Upper lobe of left lung (tissue), 6 donors: Measurements from ENCODE around the gene OR6M1. TPM values are rescaled to one million over a fixed set of nuclear protein-coding genes. Genes with fewer than 3 reads are reported as not detected.

Experiments
- ATAC-seq, 2 donors: fragments of 200-7000 bp; cut with Tn5 transposase; one replicate each; pipeline ENCODE4 v1.9.1; 2022; ENCODE audit warnings: mild to moderate bottlenecking in 2 of 2, moderate library complexity in 2 of 2; ENCODE audit not compliant: low FRiP score in 2 of 2
- DNase-seq, 2 donors: peaks; one replicate each; pipeline ENCODE4 v3.0.0-alpha.2; 2019 to 2020
- H3K27ac ChIP-seq, 4 donors: fragments of 200-600 bp; sonication (generic); one replicate each; pipeline ENCODE4 v1.5.1; 2016 to 2019
- H3K27me3 ChIP-seq, 4 donors: fragments of 200-600 bp; sonication (generic); one replicate each; pipeline ENCODE4 v1.5.1; 2017 to 2019
- H3K36me3 ChIP-seq, 4 donors: fragments of 200-600 bp; sonication (generic); one replicate each; pipeline ENCODE4 v1.5.1; 2016 to 2019
- H3K4me1 ChIP-seq, 4 donors: fragments of 200-600 bp; sonication (generic); one replicate each; pipeline ENCODE4 v1.5.1; 2018 to 2019
- H3K4me3 ChIP-seq, 4 donors: fragments of 200-600 bp; sonication (generic); one replicate each; pipeline ENCODE4 v1.5.1; 2017 to 2019; ENCODE audit warnings: mild to moderate bottlenecking in 2 of 4, moderate library complexity in 1 of 4
- H3K9me3 ChIP-seq, 4 donors: fragments of 200-600 bp; sonication (generic); one replicate each; pipeline ENCODE4 v1.5.1; 2018 to 2019
- EP300 ChIP-seq, 4 donors: sonication (generic); formaldehyde crosslinking; IDR thresholded peaks; one replicate each; pipeline ENCODE4 v1.5.1; 2017; ENCODE audit warnings: antibody characterized with exemption in 4 of 4, control low read depth in 2 of 4
- POLR2A ChIP-seq, 4 donors: fragments of 450-650 bp; IDR thresholded peaks; one replicate each; pipeline ENCODE4 v1.5.1; 2016 to 2017; ENCODE audit warnings: antibody characterized with exemption in 4 of 4, mild to moderate bottlenecking in 2 of 4
- POLR2AphosphoS5 ChIP-seq, 2 donors: sonication (generic); formaldehyde crosslinking; IDR thresholded peaks; one replicate each; pipeline ENCODE4 v1.5.1; 2017; ENCODE audit warnings: antibody characterized with exemption in 2 of 2
- WGBS, 2 donors: methylation state at CpG; one replicate each; pipeline ENCODE4 v1.1.5; 2017 to 2018; 5-methylcytosine and 5-hydroxymethylcytosine counted together
- total RNA-seq, 6 donors: library from RNA; depleted of rRNA in 4 of 6; stranded (reverse); fragments of >200 nt in 4 of 6; gene quantifications; one replicate each; pipeline versions ENCODE4 v1.1.0 to v1.2.1, GENCODE V29; 2016 to 2021
- TF ChIP-seq, protein P1 (sequence below), 6 experiments: fragments of 450-650 bp in 4 of 6; fragments of 200-600 bp in 2 of 6; sonication (generic) in 2 of 6; IDR thresholded peaks; one replicate each; pipeline ENCODE4 v1.5.1; 2016 to 2019; ENCODE audit warnings: antibody characterized with exemption in 6 of 6
- donor health status: DM: no; HTN: no; CAD: no; lungs with moderate emphysema.
- donor health status: DM: no; HTN: yes; CAD: no; lungs with severe emphysema.

Gene OR6M1
- total RNA-seq, 6 donors from 2014 or later: not detected

DNA sequence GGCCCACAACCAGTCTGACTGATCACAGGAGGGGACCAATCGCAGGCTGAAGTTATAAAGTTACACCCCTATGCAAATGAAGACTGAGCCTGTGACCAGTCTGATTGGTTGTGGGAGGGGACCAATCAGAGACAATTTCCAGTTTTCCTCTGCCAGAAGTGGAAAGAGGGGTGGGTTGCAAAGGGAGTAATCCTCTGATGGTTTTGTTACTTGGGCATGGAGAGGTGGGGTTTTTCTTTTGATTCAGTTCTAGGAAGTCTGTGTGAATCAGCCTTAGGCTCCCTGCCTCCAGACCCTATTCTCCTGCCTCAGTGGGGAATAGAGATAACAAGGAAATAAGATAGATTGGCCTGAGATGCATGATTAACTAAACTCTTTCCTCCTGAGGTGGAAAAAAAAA, 9.9 kb downstream of the OR6M1 start:
- H3K27ac ChIP-seq: no peak overlapping the region
- no peaks in the 10 kb centered on the region for H3K9me3 ChIP-seq
- 86 to 92% methylated on average over 1 of the region's 1 CpG for WGBS, 2 donors
- H3K27me3 ChIP-seq: no peaks in the 10 kb centered on the region
- no peak overlapping the region for H3K4me3 ChIP-seq
- TF ChIP-seq POLR2A (IDR thresholded peaks at IDR 0.05) (no peak), EP300 (IDR thresholded peaks at IDR 0.05) (no peak), POLR2AphosphoS5 (IDR thresholded peaks at IDR 0.05) (no peak)
- TF ChIP-seq, protein P1, sequence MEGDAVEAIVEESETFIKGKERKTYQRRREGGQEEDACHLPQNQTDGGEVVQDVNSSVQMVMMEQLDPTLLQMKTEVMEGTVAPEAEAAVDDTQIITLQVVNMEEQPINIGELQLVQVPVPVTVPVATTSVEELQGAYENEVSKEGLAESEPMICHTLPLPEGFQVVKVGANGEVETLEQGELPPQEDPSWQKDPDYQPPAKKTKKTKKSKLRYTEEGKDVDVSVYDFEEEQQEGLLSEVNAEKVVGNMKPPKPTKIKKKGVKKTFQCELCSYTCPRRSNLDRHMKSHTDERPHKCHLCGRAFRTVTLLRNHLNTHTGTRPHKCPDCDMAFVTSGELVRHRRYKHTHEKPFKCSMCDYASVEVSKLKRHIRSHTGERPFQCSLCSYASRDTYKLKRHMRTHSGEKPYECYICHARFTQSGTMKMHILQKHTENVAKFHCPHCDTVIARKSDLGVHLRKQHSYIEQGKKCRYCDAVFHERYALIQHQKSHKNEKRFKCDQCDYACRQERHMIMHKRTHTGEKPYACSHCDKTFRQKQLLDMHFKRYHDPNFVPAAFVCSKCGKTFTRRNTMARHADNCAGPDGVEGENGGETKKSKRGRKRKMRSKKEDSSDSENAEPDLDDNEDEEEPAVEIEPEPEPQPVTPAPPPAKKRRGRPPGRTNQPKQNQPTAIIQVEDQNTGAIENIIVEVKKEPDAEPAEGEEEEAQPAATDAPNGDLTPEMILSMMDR (IDR thresholded peaks at IDR 0.05): no peak
- H3K4me1 ChIP-seq: no peaks in the 10 kb centered on the region
- ATAC-seq (no peak), DNase-seq (no peak)
- H3K36me3 ChIP-seq: no peaks in the 10 kb centered on the region

DNA sequence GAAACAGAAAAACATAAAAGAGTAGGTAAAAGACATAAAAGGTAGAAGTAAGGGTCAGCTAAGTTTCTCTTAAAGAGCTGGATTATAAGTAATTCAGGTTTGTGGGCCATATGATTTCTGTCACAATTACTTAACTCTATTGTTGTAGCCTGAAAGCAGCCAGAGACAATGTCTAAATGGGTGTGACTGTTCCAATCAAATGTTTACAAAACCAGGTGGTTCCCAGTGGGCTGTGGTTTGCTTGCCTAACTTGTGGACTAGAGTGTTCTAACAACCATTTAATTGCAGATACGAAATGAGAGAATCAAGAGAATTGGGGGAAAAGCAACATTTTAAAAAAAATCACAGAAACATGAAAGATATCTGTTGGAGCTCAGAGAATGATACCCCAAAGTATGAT, 22.6 kb downstream of the OR6M1 start:
- DNase-seq: no peak
- Histone ChIP-seq H3K36me3 (no peaks in the 10 kb centered on the region), H3K27ac (no peak overlapping the region), H3K27me3 (no peaks in the 10 kb centered on the region), H3K4me1 (no peaks in the 10 kb centered on the region), H3K4me3 (no peak overlapping the region), H3K9me3 (no peaks in the 10 kb centered on the region)
- no peak for TF ChIP-seq EP300 (IDR thresholded peaks at IDR 0.05)
- no peak for TF ChIP-seq POLR2A (IDR thresholded peaks at IDR 0.05)
- TF ChIP-seq POLR2AphosphoS5 (IDR thresholded peaks at IDR 0.05): no peak
- TF ChIP-seq, protein P1 (IDR thresholded peaks at IDR 0.05): no peak
- 68 to 75% methylated on average over 1 of the region's 1 CpG for WGBS, 2 donors
- ATAC-seq: no peak

DNA sequence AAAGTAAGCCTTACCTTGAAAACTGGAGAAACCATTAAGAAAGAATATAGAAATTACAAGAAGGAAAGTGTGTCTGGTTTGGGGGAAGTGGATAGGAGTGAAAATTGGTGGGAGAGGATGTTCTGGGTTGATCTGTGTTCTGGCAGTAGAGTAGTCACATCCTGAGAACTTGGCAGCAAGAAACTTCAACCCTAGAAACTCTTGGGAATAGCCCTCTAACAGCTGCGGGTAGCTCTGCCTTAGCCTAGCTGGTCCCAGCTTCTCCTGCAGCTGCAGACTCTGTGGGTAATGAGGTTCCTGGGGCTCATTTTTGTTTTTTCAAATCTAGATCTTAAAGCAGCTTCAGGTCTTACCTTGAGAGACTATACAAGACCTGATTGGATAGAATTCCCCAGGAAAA, 27.6 kb downstream of the OR6M1 start:
- H3K36me3 ChIP-seq: no peaks in the 10 kb centered on the region
- H3K4me1 ChIP-seq: no peaks in the 10 kb centered on the region
- no peaks in the 10 kb centered on the region for H3K27me3 ChIP-seq
- no peaks in the 10 kb centered on the region for H3K9me3 ChIP-seq
- TF ChIP-seq POLR2A (IDR thresholded peaks at IDR 0.05): no peak
- TF ChIP-seq, protein P1 (IDR thresholded peaks at IDR 0.05): no peak
- TF ChIP-seq EP300 (IDR thresholded peaks at IDR 0.05): no peak
- no peak for TF ChIP-seq POLR2AphosphoS5 (IDR thresholded peaks at IDR 0.05)
- DNase-seq (no peak), ATAC-seq (no peak)
- H3K27ac ChIP-seq: no peak overlapping the region
- WGBS, 2 donors: 92 to 100% methylated on average over 1 of the region's 1 CpG
- H3K4me3 ChIP-seq: no peak overlapping the region

DNA sequence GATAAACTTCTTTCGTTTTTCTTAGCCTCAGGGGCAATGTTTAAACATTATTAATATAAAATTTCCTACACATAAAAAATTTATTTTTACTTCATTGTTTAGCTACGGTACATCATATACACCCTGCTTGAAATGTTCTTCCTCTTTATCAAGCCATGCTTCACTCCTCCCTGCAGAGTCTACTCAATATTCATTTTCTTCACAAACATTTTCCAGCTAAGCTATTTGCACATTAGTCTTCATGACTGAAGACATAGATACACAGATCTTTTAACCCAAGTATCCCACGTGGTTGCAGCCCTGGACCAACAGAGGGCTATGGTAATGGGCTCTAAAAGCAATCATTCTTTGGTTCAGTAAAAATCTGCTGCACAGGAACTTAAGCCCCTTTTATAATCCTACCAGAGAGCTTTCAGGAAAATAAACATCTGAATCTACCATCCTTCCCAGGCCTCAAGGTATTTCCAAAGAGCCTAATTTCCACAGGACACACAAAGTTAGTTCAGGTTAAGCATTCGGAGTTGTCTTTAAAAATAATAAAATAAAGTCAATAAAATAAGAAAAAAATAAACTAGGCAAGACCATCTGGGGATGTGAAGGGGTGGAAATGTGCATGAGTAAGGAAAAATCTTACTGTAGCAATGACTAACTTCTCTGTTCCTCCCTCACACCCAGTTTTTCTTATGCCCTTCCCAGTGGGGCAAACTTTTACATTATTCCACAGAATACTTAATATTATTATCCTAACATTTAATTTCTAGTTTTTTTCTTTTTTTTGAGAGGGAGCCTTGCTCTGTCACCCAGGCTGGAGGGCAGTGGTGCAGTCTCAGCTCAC, 30.2 kb downstream of the OR6M1 start:
- no peaks in the 10 kb centered on the region for H3K36me3 ChIP-seq
- WGBS, 2 donors: 55 to 56% methylated on average over 4 of the region's 4 CpGs
- no peak overlapping the region for H3K4me3 ChIP-seq
- no peak overlapping the region for H3K27ac ChIP-seq
- no peak for ATAC-seq
- H3K9me3 ChIP-seq: no peaks in the 10 kb centered on the region
- no peaks in the 10 kb centered on the region for H3K27me3 ChIP-seq
- H3K4me1 ChIP-seq: no peaks in the 10 kb centered on the region
- TF ChIP-seq EP300 (IDR thresholded peaks at IDR 0.05): no peak
- no peak for TF ChIP-seq POLR2AphosphoS5 (IDR thresholded peaks at IDR 0.05)
- TF ChIP-seq POLR2A (IDR thresholded peaks at IDR 0.05): no peak
- TF ChIP-seq, protein P1 (IDR thresholded peaks at IDR 0.05): no peak
- DNase-seq: no peak

DNA sequence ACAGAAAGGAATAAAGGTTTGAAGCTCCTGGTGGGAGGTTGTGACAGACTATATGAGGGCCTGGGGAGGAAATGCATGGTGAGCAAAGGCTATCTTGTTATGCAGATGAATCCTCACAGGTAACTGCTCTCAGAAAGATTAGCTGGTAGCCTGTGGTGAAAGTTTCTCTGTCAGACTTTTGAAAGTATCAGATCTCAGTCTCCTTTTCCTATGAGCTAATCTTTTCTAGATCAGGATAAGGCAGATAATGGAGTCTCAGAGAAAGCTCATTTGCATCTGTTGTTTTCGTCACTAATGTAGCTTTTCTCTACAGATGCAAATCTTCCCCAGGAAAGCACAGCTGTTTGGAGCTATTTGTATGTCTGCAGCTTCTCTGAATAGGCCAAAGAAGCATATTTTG, 30.9 kb downstream of the OR6M1 start:
- no peak overlapping the region for H3K4me3 ChIP-seq
- no peaks in the 10 kb centered on the region for H3K27me3 ChIP-seq
- ATAC-seq: no peak
- no peak for DNase-seq
- no peak overlapping the region for H3K27ac ChIP-seq
- no peak for TF ChIP-seq POLR2AphosphoS5 (IDR thresholded peaks at IDR 0.05)
- TF ChIP-seq, protein P1 (IDR thresholded peaks at IDR 0.05): no peak
- TF ChIP-seq EP300 (IDR thresholded peaks at IDR 0.05): no peak
- no peak for TF ChIP-seq POLR2A (IDR thresholded peaks at IDR 0.05)
- no peaks in the 10 kb centered on the region for H3K4me1 ChIP-seq
- H3K9me3 ChIP-seq: no peaks in the 10 kb centered on the region
- no peaks in the 10 kb centered on the region for H3K36me3 ChIP-seq
- 69 to 76% methylated on average over 1 of the region's 1 CpG for WGBS, 2 donors
